Measurements from ENCODE around the gene RGL1.
"Not testable (repeated sequence)": the region's sequence is repeated elsewhere in the genome, so short reads cannot be mapped to it uniquely, and the experiment has no call there.

RGL1 gene

GRCh38 chr1:183804916-183805841 lies at the start of gene RGL1:
Gene RGL1 (plus strand): TSS chr1:183805120. CDS start chr1:183805298, 178 bp downstream.
- Mint-ChIP-seq H3K27ac (peak within 1 kb of the TSS; percentile 93 to 98 (median 97)), H3K4me3 (peak within 1 kb of the TSS; percentile 96 to 99 (median 96)), H3K9me3 (peaks cover 6% of the 10 kb centered on the region), H3K36me3 (ENCODE audit: low read depth) (peaks cover 18% of the 10 kb centered on the region), H3K27me3 (ENCODE audit: low read depth) (no peaks in the 10 kb centered on the region), H3K4me1 (peaks cover 41% of the 10 kb centered on the region)
- TF ChIP-seq CTCF (IDR thresholded peaks at IDR 0.05; ENCODE audit: unreplicated experiment in 3 of 3), result no peak

- no peaks in the 10 kb centered on the region for H3K4me1 Mint-ChIP-seq
- no peak for TF ChIP-seq CTCF (IDR thresholded peaks at IDR 0.05; ENCODE audit: unreplicated experiment in 3 of 3)
- H3K36me3 Mint-ChIP-seq (ENCODE audit: low read depth), result peaks cover 10% of the 10 kb centered on the region
- no peak overlapping the region for H3K4me3 Mint-ChIP-seq
- peaks cover 16% of the 10 kb centered on the region for H3K9me3 Mint-ChIP-seq
- no peak overlapping the region for H3K27ac Mint-ChIP-seq
- no peaks in the 10 kb centered on the region for H3K27me3 Mint-ChIP-seq (ENCODE audit: low read depth)
Measured at GRCh38 chr1:183756326-183756725, 48.6 kb upstream of the RGL1 start.

GRCh38 chr1:183757061-183757460 lies 47.9 kb upstream of the RGL1 start:
- no peak for TF ChIP-seq CTCF (IDR thresholded peaks at IDR 0.05; ENCODE audit: unreplicated experiment in 3 of 3)
- H3K36me3 Mint-ChIP-seq (ENCODE audit: low read depth), result peaks cover 10% of the 10 kb centered on the region
- no peaks in the 10 kb centered on the region for H3K4me1 Mint-ChIP-seq
- no peaks in the 10 kb centered on the region for H3K27me3 Mint-ChIP-seq (ENCODE audit: low read depth)
- peaks cover 16% of the 10 kb centered on the region for H3K9me3 Mint-ChIP-seq
- no peak overlapping the region for H3K4me3 Mint-ChIP-seq
- no peak overlapping the region for H3K27ac Mint-ChIP-seq

GRCh38 chr1:183758913-183759312 lies 46.0 kb upstream of the RGL1 start:
- peaks cover 5% of the 10 kb centered on the region for H3K36me3 Mint-ChIP-seq (ENCODE audit: low read depth)
- TF ChIP-seq CTCF (IDR thresholded peaks at IDR 0.05; ENCODE audit: unreplicated experiment in 3 of 3), result no peak
- H3K27me3 Mint-ChIP-seq (ENCODE audit: low read depth), result no peaks in the 10 kb centered on the region
- H3K9me3 Mint-ChIP-seq, result peaks cover 14% of the 10 kb centered on the region
- H3K4me1 Mint-ChIP-seq, result no peaks in the 10 kb centered on the region
- no peak overlapping the region for H3K4me3 Mint-ChIP-seq
- H3K27ac Mint-ChIP-seq, result no peak overlapping the region

- no peak for TF ChIP-seq CTCF (IDR thresholded peaks at IDR 0.05; ENCODE audit: unreplicated experiment in 3 of 3)
- Mint-ChIP-seq H3K4me3 (no peak overlapping the region), H3K27ac (no peak overlapping the region), H3K27me3 (ENCODE audit: low read depth) (no peaks in the 10 kb centered on the region), H3K36me3 (ENCODE audit: low read depth) (peaks cover 13% of the 10 kb centered on the region), H3K9me3 (peaks cover 29% of the 10 kb centered on the region), H3K4me1 (no peaks in the 10 kb centered on the region)
Measured at GRCh38 chr1:183760661-183761060, 44.3 kb upstream of the RGL1 start.

GRCh38 chr1:183761871-183762270 lies 43.0 kb upstream of the RGL1 start:
- Mint-ChIP-seq H3K36me3 (ENCODE audit: low read depth) (peaks cover 13% of the 10 kb centered on the region), H3K9me3 (peaks cover 32% of the 10 kb centered on the region), H3K27ac (no peak overlapping the region), H3K4me1 (no peaks in the 10 kb centered on the region), H3K4me3 (no peak overlapping the region), H3K27me3 (ENCODE audit: low read depth) (no peaks in the 10 kb centered on the region)
- no peak for TF ChIP-seq CTCF (IDR thresholded peaks at IDR 0.05; ENCODE audit: unreplicated experiment in 3 of 3)

- Mint-ChIP-seq H3K36me3 (ENCODE audit: low read depth) (peaks cover 13% of the 10 kb centered on the region), H3K9me3 (peaks cover 32% of the 10 kb centered on the region)
- H3K4me1 Mint-ChIP-seq; H3K27me3 Mint-ChIP-seq (ENCODE audit: low read depth); H3K4me3 Mint-ChIP-seq; H3K27ac Mint-ChIP-seq: not testable (repeated sequence)
Measured at GRCh38 chr1:183762856-183763255, 42.1 kb upstream of the RGL1 start.
